ENCODE results near the gene ATP7B.
"Not testable (repeated sequence)": the region's sequence is repeated elsewhere in the genome, so short reads cannot be mapped to it uniquely, and the experiment has no call there.

ATP7B gene

GRCh38 chr13:51998723-51999509, 12.3 kb downstream of the ATP7B start:
- Mint-ChIP-seq H3K27me3 (peaks cover 8% of the 10 kb centered on the region), H3K4me1 (ENCODE audit: low read depth) (no peaks in the 10 kb centered on the region), H3K9me3 (no peaks in the 10 kb centered on the region), H3K27ac (no peak overlapping the region), H3K4me3 (no peak overlapping the region), H3K36me3 (ENCODE audit: low read depth) (no peaks in the 10 kb centered on the region)
- DNase-seq = no peak

- Mint-ChIP-seq H3K27me3 (peaks cover 8% of the 10 kb centered on the region), H3K4me1 (ENCODE audit: low read depth) (no peaks in the 10 kb centered on the region), H3K27ac (no peak overlapping the region), H3K9me3 (no peaks in the 10 kb centered on the region), H3K36me3 (ENCODE audit: low read depth) (no peaks in the 10 kb centered on the region), H3K4me3 (no peak overlapping the region)
- DNase-seq = no peak
These were observed 13.5 kb downstream of the ATP7B start for GRCh38 chr13:51997641-51998330.

DNA sequence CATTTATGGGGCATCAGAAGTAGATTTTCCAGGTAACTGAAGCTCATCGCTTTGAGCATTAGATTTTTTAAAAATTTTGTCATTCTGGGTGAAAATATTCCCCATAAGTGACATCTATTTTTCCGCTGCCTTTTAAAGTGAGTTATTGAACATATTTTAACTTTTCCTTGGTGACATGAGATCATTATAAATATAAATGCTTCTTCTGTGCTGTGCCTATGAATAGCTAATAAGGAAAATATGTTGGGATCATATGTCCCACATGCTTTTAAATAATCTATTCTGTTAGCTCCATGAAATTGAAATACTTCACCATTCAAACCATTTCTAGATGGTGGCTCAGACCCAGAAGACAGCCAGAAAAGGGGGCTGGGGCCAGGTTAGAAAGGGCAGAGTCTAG, 14.1 kb downstream of the ATP7B start:
- H3K27me3 Mint-ChIP-seq = peaks cover 8% of the 10 kb centered on the region

DNA sequence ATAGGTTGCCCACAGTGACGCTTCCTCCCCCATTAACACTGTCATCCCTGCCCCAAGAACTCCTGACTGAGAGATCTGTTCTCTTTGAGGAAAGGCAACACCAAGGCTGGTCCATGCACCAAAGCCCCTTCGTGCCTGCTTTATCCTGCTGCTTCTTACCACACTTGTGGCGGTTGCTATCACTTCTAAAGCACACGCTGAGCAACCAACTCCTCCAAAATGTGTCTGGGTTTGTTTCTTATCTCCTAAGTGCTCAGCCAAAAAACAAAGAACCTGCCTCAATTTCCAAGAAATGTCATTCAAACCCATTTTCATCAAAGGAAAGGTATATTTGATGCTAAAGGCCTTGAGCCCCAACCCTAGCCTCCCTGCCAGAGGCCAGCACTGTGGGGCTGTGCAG, 14.6 kb downstream of the ATP7B start:
- no peaks in the 10 kb centered on the region for H3K36me3 Mint-ChIP-seq (ENCODE audit: low read depth)
- no peak for DNase-seq
- H3K27ac Mint-ChIP-seq = no peak overlapping the region
- peaks cover 8% of the 10 kb centered on the region for H3K27me3 Mint-ChIP-seq
- H3K9me3 Mint-ChIP-seq = no peaks in the 10 kb centered on the region
- H3K4me3 Mint-ChIP-seq = no peak overlapping the region
- H3K4me1 Mint-ChIP-seq (ENCODE audit: low read depth) = no peaks in the 10 kb centered on the region

More for the DNA sequence above, 14.1 kb downstream of the ATP7B start:
- H3K4me1 Mint-ChIP-seq (ENCODE audit: low read depth) = no peaks in the 10 kb centered on the region
- no peak overlapping the region for H3K27ac Mint-ChIP-seq
- H3K36me3 Mint-ChIP-seq (ENCODE audit: low read depth) = no peaks in the 10 kb centered on the region
- no peak for DNase-seq
- H3K4me3 Mint-ChIP-seq = no peak overlapping the region
- no peaks in the 10 kb centered on the region for H3K9me3 Mint-ChIP-seq

DNA sequence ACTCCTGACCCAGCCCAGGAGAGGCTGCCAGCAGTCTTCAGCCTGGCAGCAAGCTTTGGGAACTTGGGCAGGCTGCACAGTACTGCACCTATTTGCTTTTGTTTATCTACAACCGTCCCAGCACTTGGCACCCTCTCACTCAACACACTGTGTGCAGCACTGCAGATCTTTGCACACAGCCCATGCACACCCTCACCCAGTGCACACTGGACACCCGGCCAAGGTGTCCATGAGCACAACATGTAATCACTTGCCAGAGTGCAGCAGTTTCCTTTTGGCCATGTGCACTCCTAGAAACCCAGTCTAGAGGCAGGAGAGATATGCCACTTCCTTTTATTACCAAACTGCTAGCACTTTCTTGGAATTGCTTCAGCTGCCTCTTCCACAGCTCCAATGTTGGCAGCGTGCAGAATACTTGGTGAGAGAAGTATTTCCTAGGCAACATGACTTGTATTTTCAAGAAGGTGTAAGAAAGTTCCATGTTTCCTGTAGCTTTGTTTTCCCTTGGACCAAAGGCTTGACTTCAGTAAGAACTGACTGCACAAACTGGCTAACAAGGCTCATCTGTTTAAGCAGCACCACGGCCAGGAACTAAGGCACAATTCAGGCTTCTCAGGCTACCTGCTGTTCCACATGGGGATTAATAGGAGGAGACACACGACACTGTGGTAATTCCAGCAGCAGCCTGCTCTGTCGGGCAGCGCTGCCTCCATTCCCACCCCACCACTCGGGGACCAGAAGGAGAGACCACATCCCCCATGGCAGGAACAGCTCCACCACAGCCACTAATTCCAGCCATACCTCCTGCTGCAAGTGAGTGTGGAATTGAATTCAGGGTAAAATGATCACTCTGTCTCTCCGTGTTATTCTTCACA, 15.3 kb downstream of the ATP7B start:
- Mint-ChIP-seq H3K9me3 (no peaks in the 10 kb centered on the region), H3K4me1 (ENCODE audit: low read depth) (no peaks in the 10 kb centered on the region), H3K36me3 (ENCODE audit: low read depth) (no peaks in the 10 kb centered on the region), H3K27me3 (peaks cover 11% of the 10 kb centered on the region), H3K27ac (no peak overlapping the region), H3K4me3 (no peak overlapping the region)
- DNase-seq = no peak

DNA sequence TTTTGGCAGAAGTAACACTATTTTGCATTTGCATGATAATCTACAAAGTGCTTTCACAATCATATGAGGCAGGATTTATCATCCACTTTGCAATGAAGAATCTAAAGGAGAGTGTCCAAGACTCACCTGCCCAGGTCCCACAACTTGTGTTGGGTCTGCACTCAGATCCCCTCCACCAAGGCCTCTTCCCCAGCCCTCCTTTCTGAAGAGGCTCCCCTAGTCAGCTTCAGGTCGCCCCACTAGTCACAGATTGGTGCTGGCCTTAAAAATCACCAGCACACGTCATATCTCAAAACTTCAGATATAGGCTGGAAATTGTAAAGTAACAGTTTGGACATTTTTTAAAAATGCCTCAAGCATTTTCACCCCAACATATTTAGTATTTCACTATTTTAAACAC, 17.5 kb downstream of the ATP7B start:
- Mint-ChIP-seq H3K36me3 (ENCODE audit: low read depth) (no peaks in the 10 kb centered on the region), H3K4me3 (no peak overlapping the region), H3K27me3 (peaks cover 3% of the 10 kb centered on the region), H3K4me1 (ENCODE audit: low read depth) (no peaks in the 10 kb centered on the region), H3K27ac (no peak overlapping the region), H3K9me3 (no peaks in the 10 kb centered on the region)
- no peak for DNase-seq

DNA sequence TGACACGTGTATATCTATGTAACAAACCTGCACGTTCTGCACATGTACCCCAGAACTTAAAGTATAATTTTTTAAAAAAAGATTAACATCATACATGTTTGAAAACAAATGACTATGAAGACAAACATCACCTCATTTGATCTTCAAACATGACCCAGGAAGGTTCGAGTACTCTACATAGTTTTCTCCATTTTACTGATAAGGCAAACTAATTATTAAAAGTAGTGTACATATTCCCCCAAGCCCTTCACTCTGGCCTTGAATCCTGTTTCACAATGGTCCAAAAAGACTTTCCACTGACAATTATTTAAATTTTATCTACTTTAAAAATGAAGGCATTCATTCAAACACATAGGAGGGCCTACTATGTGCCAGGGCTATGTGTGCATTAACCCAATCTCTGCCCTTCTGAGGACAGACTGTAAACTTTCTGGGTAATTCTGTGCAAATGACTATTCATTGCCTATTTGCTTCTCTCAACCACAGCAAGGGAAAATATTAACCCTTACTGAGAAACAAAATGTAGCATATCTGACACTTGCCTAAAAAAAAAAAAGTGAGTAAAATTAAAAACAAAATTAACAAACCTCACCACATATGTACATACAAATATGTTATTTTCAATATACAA, 22.1 kb downstream of the ATP7B start:
- peaks cover 3% of the 10 kb centered on the region for H3K9me3 Mint-ChIP-seq
- peaks cover 14% of the 10 kb centered on the region for H3K27me3 Mint-ChIP-seq
- no peak overlapping the region for H3K4me3 Mint-ChIP-seq
- no peaks in the 10 kb centered on the region for H3K4me1 Mint-ChIP-seq (ENCODE audit: low read depth)
- no peaks in the 10 kb centered on the region for H3K36me3 Mint-ChIP-seq (ENCODE audit: low read depth)
- no peak for DNase-seq
- H3K27ac Mint-ChIP-seq = no peak overlapping the region

- H3K36me3 Mint-ChIP-seq (ENCODE audit: low read depth); H3K9me3 Mint-ChIP-seq; DNase-seq; H3K27ac Mint-ChIP-seq; H3K4me3 Mint-ChIP-seq; H3K4me1 Mint-ChIP-seq (ENCODE audit: low read depth): not testable (repeated sequence)
- H3K27me3 Mint-ChIP-seq = peaks cover 11% of the 10 kb centered on the region
These were observed 26.3 kb downstream of the ATP7B start for GRCh38 chr13:51984904-51985303.

- not testable (repeated sequence) for H3K27ac Mint-ChIP-seq; H3K4me1 Mint-ChIP-seq (ENCODE audit: low read depth); H3K4me3 Mint-ChIP-seq; H3K36me3 Mint-ChIP-seq (ENCODE audit: low read depth); DNase-seq; H3K9me3 Mint-ChIP-seq
- H3K27me3 Mint-ChIP-seq = peaks cover 11% of the 10 kb centered on the region
These were observed 28.0 kb downstream of the ATP7B start for GRCh38 chr13:51983292-51983691.

DNA sequence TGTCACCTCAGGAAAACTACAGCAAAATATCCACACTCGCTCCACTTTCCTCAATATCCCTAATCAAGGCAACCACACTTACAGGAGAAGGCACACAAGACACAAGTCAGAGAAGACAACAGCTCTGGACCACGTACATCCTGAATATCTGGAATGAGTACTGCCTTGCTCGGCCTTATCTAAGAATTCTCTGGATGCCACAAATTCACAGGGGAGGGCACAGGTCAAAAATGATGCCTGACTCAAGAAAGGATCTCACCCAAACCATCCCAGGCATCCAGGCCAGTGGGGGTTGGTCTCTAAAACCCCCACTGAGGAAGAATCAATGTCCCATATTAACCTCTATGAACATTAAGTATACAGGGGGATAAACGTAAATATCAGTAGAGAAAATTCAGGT, 29.9 kb downstream of the ATP7B start:
- Mint-ChIP-seq H3K4me1 (ENCODE audit: low read depth) (no peaks in the 10 kb centered on the region), H3K27ac (no peak overlapping the region)

GRCh38 chr13:51980908-51981307, 30.3 kb downstream of the ATP7B start:
- H3K9me3 Mint-ChIP-seq = peaks cover 4% of the 10 kb centered on the region
- no peaks in the 10 kb centered on the region for H3K36me3 Mint-ChIP-seq (ENCODE audit: low read depth)
- peaks cover 6% of the 10 kb centered on the region for H3K27me3 Mint-ChIP-seq
- H3K4me3 Mint-ChIP-seq = no peak overlapping the region
- no peaks in the 10 kb centered on the region for H3K4me1 Mint-ChIP-seq (ENCODE audit: low read depth)
- no peak for DNase-seq
- H3K27ac Mint-ChIP-seq = no peak overlapping the region

More for the DNA sequence above, 29.9 kb downstream of the ATP7B start:
- Mint-ChIP-seq H3K9me3 (peaks cover 4% of the 10 kb centered on the region), H3K27me3 (peaks cover 6% of the 10 kb centered on the region), H3K36me3 (ENCODE audit: low read depth) (no peaks in the 10 kb centered on the region), H3K4me3 (no peak overlapping the region)
- no peak for DNase-seq

- Mint-ChIP-seq H3K27ac (no peak overlapping the region), H3K36me3 (ENCODE audit: low read depth) (no peaks in the 10 kb centered on the region), H3K9me3 (no peaks in the 10 kb centered on the region)
These were observed 32.3 kb downstream of the ATP7B start for GRCh38 chr13:51978796-51979556.

DNA sequence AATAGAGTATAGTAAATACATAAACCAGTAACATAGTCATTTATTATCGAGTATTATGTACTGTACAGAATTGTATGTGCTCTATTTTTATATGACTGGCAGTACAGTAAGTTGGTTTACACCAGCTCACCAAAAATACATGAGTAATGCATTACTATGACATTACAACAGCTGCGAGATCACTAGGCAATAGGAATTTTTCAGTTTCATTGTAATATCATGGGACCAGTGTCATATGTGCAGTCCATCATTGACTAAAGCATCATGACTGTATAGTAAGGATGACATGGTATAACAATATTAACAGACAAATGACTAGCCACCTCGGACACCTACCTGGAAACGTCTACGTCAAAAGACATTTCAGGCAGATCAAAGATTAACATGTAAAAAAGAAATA, 33.6 kb downstream of the ATP7B start:
- H3K4me1 Mint-ChIP-seq (ENCODE audit: low read depth) = no peaks in the 10 kb centered on the region
- no peak overlapping the region for H3K27ac Mint-ChIP-seq
- no peaks in the 10 kb centered on the region for H3K36me3 Mint-ChIP-seq (ENCODE audit: low read depth)
- no peak for DNase-seq
- no peak overlapping the region for H3K4me3 Mint-ChIP-seq
- no peaks in the 10 kb centered on the region for H3K27me3 Mint-ChIP-seq
- no peaks in the 10 kb centered on the region for H3K9me3 Mint-ChIP-seq

More at GRCh38 chr13:51978796-51979556, 32.3 kb downstream of the ATP7B start:
- H3K4me1 Mint-ChIP-seq (ENCODE audit: low read depth) = no peaks in the 10 kb centered on the region
- H3K4me3 Mint-ChIP-seq = no peak overlapping the region
- DNase-seq = no peak
- H3K27me3 Mint-ChIP-seq = no peaks in the 10 kb centered on the region

GRCh38 chr13:51976890-51977289, 34.4 kb downstream of the ATP7B start:
- no peaks in the 10 kb centered on the region for H3K9me3 Mint-ChIP-seq
- no peaks in the 10 kb centered on the region for H3K27me3 Mint-ChIP-seq
- no peak overlapping the region for H3K4me3 Mint-ChIP-seq
- no peak for DNase-seq
- H3K4me1 Mint-ChIP-seq (ENCODE audit: low read depth) = no peaks in the 10 kb centered on the region
- H3K27ac Mint-ChIP-seq = no peak overlapping the region
- H3K36me3 Mint-ChIP-seq (ENCODE audit: low read depth) = no peaks in the 10 kb centered on the region

All from activated T-cell treated with anti-CD3 and anti-CD28 coated beads, Interleukin-2, amount 50 U/mL, for 24 hours (primary cell).